CD4-positive, alpha-beta T cell treated with Interleukin-1 beta for 1 hour (primary cell): ENCODE data around the gene FBXO8.
"Not testable (repeated sequence)": the region's sequence is repeated elsewhere in the genome, so short reads cannot be mapped to it uniquely, and the experiment has no call there.

Source experiments
- DNase-seq, 2 donors: peaks; one replicate each; pipeline ENCODE4 v3.0.0-alpha.2; 2020 to 2022

The FBXO8 gene, protein sequence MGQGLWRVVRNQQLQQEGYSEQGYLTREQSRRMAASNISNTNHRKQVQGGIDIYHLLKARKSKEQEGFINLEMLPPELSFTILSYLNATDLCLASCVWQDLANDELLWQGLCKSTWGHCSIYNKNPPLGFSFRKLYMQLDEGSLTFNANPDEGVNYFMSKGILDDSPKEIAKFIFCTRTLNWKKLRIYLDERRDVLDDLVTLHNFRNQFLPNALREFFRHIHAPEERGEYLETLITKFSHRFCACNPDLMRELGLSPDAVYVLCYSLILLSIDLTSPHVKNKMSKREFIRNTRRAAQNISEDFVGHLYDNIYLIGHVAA

GRCh38 chr4:174283507-174284471, at the start of gene FBXO8, which contains the start of gene CEP44:
TSS of gene FBXO8 (minus strand) at chr4:174283667. CDS start at chr4:174263092, 20,575 bp downstream.
TSS of gene CEP44 (plus strand) at chr4:174283911. CDS start at chr4:174299122, 15,211 bp downstream.
- DNase-seq, result peak; percentile 74 to 76

DNA sequence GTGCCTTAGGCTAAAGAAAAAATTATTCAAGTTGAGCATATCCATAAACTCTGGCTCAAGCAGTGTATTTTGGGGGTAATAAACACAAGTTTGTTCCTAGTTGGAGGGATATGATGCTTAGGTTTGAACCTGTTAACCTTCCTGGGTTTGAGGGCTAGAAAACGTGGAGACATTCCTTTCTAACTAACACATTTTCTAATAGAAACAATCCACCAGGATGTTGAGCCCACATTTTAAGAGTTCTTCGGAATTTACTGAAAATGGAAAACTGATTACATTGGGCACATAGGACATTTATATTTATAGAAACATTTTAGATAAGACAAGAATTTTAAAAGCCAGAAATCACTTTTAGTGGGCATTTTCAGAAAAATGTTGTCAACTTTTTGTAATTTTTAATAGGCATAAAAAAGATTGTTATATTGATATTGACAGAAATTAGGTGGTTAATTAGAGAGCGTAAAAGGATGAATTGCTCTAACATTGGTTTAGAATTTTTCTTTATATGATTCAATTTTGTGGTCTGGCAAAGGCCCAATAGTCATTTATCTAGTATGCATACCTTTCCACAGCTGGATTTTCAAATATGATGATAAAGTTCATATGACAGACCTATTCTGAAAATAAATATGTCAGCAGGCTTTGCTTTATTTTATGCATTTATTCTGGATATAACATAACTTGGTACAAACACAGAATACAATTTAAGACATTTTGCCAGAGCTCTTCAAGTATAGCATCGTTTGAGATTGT, 49.5 kb upstream of the FBXO8 start:
- no peak for DNase-seq

GRCh38 chr4:174324725-174325124, 41.3 kb upstream of the FBXO8 start:
- no peak for DNase-seq

GRCh38 chr4:174324236-174324635, 40.8 kb upstream of the FBXO8 start:
- DNase-seq, result no peak

GRCh38 chr4:174320494-174321199, 37.2 kb upstream of the FBXO8 start:
- DNase-seq, result no peak

DNA sequence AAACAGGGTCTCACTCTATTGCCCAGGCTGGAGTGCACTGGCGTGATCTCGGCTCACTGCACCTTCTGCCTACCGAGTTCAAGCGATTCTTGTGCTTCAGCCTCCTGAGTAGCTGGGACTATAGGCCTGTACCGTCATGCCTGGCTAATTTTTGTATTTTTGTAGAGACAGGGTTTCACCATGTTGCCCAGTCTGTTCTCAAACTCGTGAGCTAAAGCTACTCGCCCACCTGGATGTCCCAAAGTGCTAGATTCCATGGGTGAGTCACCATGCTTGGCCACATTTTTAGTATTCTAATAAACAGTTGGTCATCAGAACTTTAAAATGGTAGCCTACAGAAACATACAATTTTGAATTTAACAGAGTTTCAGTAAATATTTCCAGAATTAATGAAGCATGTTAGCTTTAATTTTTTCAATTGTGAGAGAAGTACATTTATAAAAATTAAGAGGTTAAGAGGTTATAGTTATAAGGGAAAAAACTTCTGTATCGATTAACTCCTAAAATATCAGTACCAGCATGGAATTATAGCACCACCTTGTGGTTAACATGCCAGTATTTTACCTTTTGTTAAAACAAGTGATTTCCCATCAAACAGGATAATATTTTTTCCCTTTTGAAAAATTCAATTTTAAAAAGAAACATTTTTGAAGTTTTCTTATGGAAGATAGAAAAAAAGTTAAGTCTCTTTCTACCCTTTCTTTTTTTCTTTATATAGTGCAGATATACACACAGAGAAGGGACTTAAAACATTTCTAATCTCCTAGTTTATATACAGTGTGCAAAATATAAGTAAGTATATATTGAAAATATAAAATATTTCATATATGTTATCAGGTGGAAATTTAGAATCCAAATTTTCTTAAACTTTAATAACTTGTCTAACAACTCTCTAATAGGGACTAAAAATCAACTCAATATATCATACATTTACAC, 35.6 kb upstream of the FBXO8 start:
- peak in 1 of 2 donors; percentile 47 for DNase-seq

DNA sequence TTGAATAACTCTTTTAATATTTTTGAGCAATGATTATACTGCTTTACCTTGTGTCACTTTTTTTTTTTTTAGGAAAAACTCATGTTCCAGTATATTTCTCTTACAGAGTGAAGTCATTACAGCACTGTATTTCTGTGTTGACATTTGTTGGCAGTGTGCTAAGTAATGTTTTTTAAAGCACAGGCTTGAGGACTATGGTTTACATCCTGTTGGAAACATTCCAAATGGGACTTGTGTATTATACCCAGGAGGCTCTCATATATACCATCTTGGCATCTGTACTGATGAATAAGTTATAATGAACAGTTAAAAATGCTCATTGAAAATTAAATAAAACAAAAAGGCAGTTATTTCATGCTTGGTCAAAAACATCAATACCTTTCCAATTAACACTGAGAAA, 34.1 kb upstream of the FBXO8 start:
- no peak for DNase-seq

GRCh38 chr4:174316954-174317353, 33.5 kb upstream of the FBXO8 start:
- DNase-seq, result no peak

DNA sequence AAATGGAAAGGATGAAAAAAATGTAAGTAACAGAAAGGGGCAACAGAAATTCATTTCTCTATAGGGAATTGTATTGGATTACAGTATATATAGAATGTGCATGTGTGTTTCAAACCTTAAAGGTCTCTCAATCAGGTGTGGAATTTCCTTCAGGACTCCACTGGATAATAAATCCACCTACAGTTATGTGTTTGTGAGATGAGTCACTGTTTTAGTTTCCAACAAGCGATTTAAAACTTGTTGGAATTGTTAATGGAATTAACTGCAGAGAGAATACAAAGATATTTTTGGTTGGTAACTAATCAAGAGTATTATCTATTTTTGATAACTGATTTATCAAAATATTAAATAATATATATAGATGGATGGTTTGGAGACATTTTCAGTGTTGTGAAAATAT, 33.1 kb upstream of the FBXO8 start:
- DNase-seq, result no peak

- DNase-seq, result no peak
Measured at GRCh38 chr4:174314770-174315169, 31.3 kb upstream of the FBXO8 start.

- DNase-seq, result no peak
Measured at GRCh38 chr4:174314274-174314673, 30.8 kb upstream of the FBXO8 start.

DNA sequence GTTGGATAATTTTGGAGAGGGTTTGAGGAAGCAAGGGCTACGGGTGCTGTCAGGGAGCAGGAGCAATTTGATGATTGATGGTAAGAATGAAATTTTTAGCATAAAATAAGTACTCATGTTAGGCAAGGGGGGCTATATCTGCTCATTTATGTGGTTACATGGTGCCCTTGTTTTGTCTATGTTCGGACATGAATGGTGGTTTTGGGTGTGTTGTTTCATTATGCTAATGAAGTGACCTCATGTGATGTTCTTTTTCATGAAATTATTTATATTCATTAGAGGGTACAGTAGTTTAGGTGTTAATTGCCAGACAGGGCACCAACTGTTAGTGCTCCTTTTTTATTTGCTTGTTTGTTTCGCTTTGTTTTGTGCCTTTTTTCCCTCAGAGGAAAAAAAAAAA, 29.5 kb upstream of the FBXO8 start:
- DNase-seq, result no peak

DNA sequence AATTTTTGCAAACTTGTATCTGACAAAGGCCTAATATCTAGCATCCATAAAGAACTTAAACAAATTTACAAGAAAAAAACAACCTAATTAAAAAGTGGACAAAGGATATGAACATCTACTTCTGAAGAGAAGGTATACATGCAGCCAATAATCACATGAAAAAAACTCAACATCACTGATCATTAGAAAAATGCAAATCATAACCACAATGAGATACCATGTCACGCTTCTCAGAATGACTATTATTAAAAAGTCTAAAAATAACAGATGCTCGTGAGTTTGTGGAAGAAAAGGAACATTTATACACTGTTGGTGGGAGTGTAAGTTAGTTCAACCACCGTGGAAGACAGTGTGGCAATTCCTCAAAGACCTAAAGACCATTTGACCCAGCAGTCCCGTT, 24.2 kb upstream of the FBXO8 start:
- DNase-seq, result no peak

- no peak for DNase-seq
Measured at GRCh38 chr4:174305961-174306360, 22.5 kb upstream of the FBXO8 start.

DNA sequence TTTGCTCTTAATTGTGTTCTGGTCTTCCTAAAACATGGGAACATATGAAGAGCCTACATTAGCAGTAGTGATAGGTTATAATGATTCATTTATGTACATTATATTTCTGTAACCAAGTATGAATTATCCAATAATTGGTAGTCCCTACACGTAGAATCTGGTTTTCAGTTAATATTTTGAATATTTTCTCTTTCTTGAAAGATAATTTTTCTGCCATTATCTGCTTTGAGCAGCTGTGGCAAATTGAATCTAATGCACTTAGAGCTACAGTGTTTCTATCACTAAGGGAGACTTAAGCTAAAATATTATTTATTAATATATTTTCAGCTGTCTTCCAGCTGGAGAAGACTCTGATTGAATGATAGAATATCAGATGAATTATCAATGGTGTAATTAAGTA, 21.2 kb upstream of the FBXO8 start:
- no peak for DNase-seq

GRCh38 chr4:174303687-174304086, 20.2 kb upstream of the FBXO8 start:
- no peak for DNase-seq

- DNase-seq, result not testable (repeated sequence)
Measured at GRCh38 chr4:174295142-174295541, 11.7 kb upstream of the FBXO8 start.

DNA sequence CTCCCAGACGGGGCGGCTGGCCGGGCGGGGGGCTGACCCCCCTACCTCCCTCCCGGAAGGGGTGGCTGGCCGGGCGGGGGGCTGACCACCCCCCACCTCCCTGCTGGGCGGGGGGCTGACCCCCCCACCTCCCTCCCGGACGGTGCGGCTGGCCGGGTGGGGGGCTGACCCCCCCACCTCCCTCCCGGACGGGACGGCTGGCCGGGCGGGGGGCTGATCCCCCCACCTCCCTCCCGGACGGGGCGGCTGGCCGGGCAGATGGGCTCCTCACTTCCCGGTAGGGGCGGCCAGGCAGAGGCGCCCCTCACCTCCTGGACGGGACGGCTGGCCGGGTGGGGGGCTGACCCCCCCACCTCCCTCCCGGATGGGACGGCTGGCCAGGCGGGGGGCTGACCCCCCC, 11.2 kb upstream of the FBXO8 start:
- DNase-seq, result not testable (repeated sequence)

- DNase-seq, result no peak
Measured at GRCh38 chr4:174292473-174292872, 9.0 kb upstream of the FBXO8 start.

DNA sequence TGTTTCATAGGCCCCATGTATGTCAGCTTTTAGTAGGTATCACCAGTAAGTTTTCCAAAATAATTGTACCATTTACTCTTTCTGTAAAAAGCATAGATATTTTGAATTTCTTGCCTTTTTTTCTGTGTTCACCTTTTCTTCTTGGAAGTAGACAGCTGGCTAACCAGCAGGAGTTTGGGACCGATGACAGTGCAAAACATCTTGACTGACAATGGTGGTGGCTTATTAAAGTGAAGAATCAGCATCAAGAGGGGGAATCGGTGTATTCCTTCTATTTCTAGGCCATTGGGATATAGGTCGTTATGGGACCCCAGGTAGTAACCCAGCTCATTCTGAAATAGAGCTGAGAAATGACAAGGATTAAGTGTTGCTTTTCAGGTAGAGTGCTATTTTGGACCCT, 3.4 kb upstream of the FBXO8 start:
- DNase-seq, result no peak

GRCh38 chr4:174284487-174284886, 1.0 kb upstream of the FBXO8 start:
- no peak for DNase-seq
